Measurements from ENCODE around the gene MEOX1. TPM values are rescaled to one million over a fixed set of nuclear protein-coding genes. Genes with fewer than 3 reads are reported as not detected.

The MEOX1 gene
- total RNA-seq, 4 donors from 2014 or later, result 2.7 to 6.4 (median 4.2) TPM

DNA sequence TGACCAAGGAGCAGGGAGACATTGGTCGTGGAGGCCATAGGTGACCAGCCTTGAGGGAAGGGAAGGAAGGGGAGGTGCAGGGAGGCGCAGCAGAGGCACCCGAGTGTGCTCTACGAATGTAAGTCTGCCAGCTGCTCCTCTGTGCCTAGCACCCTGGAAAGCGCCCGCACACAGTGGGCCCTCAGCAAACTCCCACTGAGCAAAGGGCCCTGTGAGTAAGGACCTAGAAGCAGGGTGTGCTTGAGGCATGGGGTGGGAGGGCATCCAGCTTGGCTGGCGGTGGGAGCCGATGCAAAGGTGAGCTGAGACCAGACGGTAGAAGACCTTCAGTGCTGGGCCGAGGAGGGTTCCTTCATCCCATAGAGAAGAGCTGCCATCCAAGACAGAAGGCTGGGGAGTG is 36.2 kb upstream of the MEOX1 start:
- WGBS, result 92% methylated on average over 10 of the region's 10 CpGs
- no peaks in the 10 kb centered on the region for H3K27me3 ChIP-seq
- DNase-seq (ENCODE audit: low spot score in 2 of 2), result no peak
- no peak overlapping the region for H3K27ac ChIP-seq
- no peak overlapping the region for H3K4me3 ChIP-seq
- TF ChIP-seq POLR2A (IDR thresholded peaks at IDR 0.05) (no peak), POLR2AphosphoS5 (IDR thresholded peaks at IDR 0.05) (no peak), EP300 (IDR thresholded peaks at IDR 0.05) (no peak)
- TF ChIP-seq, protein P1, sequence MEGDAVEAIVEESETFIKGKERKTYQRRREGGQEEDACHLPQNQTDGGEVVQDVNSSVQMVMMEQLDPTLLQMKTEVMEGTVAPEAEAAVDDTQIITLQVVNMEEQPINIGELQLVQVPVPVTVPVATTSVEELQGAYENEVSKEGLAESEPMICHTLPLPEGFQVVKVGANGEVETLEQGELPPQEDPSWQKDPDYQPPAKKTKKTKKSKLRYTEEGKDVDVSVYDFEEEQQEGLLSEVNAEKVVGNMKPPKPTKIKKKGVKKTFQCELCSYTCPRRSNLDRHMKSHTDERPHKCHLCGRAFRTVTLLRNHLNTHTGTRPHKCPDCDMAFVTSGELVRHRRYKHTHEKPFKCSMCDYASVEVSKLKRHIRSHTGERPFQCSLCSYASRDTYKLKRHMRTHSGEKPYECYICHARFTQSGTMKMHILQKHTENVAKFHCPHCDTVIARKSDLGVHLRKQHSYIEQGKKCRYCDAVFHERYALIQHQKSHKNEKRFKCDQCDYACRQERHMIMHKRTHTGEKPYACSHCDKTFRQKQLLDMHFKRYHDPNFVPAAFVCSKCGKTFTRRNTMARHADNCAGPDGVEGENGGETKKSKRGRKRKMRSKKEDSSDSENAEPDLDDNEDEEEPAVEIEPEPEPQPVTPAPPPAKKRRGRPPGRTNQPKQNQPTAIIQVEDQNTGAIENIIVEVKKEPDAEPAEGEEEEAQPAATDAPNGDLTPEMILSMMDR (IDR thresholded peaks at IDR 0.05), result no peak
- H3K4me1 ChIP-seq, result peaks cover 24% of the 10 kb centered on the region
- no peaks in the 10 kb centered on the region for H3K36me3 ChIP-seq
- no peaks in the 10 kb centered on the region for H3K9me3 ChIP-seq

DNA sequence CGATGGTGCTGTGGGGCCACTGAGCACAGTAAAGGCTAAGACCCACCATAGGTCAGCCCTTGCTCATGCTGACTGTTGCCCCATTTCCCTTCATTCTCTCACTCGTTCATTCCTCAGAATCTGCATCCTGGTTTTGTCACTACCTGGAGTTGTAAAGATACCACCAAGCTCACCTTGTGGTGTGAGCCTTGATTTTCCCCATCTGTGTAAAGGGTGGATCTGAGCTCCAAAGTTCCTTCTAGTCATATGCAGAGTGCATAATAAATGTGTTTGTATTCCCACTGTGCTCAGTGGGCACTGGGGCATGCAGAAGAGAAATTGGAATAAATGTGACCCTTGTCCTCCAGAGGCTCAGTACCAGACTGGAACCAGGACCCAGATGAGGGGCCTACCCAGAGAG is 35.2 kb upstream of the MEOX1 start:
- 55% methylated on average over 1 of the region's 2 CpGs for WGBS
- Histone ChIP-seq H3K4me1 (peaks cover 24% of the 10 kb centered on the region), H3K27me3 (no peaks in the 10 kb centered on the region), H3K27ac (no peak overlapping the region), H3K36me3 (no peaks in the 10 kb centered on the region), H3K9me3 (no peaks in the 10 kb centered on the region), H3K4me3 (no peak overlapping the region)
- DNase-seq (ENCODE audit: low spot score in 2 of 2), result no peak
- TF ChIP-seq POLR2A (IDR thresholded peaks at IDR 0.05) (no peak), POLR2AphosphoS5 (IDR thresholded peaks at IDR 0.05) (no peak), EP300 (IDR thresholded peaks at IDR 0.05) (no peak)
- TF ChIP-seq, protein P1 (IDR thresholded peaks at IDR 0.05), result no peak

DNA sequence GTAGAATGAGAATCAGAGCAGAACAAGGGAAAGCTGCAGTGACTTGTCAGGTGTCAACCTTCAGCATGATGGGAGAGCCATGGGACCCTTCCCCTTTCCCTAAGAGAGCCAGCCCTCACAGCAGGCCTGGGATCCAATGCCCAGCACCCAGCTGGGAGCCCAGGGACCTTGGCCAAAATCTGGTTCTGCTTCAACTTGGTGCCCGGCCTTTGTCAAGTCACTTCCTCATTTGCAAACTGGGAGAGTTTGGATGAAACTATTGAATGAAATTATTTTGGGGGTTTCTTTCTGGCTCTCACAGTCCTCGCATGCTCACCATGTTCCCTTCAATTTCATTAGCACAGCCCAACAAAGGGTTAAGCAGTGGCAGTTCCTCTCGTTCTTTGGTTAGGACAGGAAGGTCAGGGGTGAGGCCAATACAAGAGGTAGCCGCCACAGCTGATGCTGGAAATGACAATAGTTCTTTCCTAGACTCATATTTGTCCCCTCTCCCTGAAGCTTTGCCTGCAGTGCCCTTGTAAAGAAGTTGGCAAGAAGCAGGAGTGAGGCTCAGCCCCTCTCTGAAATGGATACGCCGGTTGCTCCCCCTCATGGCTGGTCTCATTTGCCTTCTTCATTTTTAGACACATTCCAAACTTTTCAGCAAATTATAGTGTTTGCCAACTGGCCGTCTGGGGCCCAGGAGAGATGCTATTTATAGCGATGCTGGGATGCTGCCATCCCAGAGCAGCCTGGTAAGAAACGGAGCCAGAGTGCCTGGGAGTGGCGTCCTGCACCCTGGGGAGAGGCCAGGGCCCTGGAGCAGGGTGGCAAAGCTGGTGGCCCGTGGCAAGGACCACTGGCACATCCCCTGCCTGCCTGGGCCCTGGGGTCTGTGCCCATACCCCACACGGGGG is 34.5 kb upstream of the MEOX1 start:
- TF ChIP-seq, protein P1 (IDR thresholded peaks at IDR 0.05), result no peak
- TF ChIP-seq POLR2AphosphoS5 (IDR thresholded peaks at IDR 0.05) (no peak), POLR2A (IDR thresholded peaks at IDR 0.05) (no peak), EP300 (IDR thresholded peaks at IDR 0.05) (no peak)
- H3K36me3 ChIP-seq, result no peaks in the 10 kb centered on the region
- no peaks in the 10 kb centered on the region for H3K9me3 ChIP-seq
- 17% methylated on average over 10 of the region's 12 CpGs for WGBS
- H3K4me3 ChIP-seq, result no peak overlapping the region
- H3K4me1 ChIP-seq, result peaks cover 21% of the 10 kb centered on the region
- H3K27ac ChIP-seq, result no peak overlapping the region
- H3K27me3 ChIP-seq, result no peaks in the 10 kb centered on the region
- no peak for DNase-seq (ENCODE audit: low spot score in 2 of 2)

DNA sequence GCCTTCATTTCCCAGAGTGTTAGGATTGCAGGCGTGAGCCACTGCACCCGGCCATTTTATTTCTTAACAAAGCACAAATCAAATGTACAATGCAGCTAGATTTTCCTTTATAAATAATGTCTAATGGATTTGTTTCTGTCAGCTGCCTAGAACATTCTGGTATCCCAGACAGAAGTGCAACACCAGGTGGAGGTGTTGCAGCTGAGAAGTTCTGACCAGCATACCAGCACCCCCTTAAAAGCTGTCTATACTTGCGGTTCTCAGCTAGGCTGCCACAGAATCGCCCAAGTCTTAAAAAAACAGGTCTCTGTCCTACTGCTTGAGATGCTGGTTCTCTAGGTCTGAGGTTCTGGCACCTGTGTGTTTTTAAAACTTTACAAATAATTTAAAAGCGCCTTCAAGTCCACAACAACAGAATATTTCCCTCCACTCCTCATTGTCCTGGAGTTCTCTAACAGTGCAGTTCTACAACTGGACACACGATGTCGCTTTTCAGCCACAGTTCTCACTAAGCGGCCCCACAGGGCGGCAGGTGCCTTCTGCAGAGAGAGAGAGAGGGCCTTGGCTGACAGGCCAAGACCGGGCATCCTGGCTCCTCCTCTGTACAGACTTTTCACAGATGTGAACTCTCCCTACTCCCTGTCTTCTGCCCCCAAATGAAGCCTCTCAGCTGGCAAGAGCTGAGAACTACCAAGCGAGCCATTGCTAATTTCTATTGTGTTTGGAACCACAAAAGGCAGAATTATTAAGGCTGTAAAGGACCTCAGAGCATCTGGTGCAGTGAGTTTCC is 32.6 kb upstream of the MEOX1 start:
- DNase-seq (ENCODE audit: low spot score in 2 of 2), result peak; percentile 79 to 86
- peaks cover 18% of the 10 kb centered on the region for H3K4me1 ChIP-seq
- TF ChIP-seq, protein P1 (IDR thresholded peaks at IDR 0.05), result peak; percentile 86 to 93
- TF ChIP-seq EP300 (IDR thresholded peaks at IDR 0.05) (no peak), POLR2AphosphoS5 (IDR thresholded peaks at IDR 0.05) (no peak), POLR2A (IDR thresholded peaks at IDR 0.05) (no peak)
- no peak overlapping the region for H3K4me3 ChIP-seq
- H3K27ac ChIP-seq, result no peak overlapping the region
- no peaks in the 10 kb centered on the region for H3K27me3 ChIP-seq
- no peaks in the 10 kb centered on the region for H3K9me3 ChIP-seq
- H3K36me3 ChIP-seq, result no peaks in the 10 kb centered on the region
- 29% methylated on average over 11 of the region's 11 CpGs for WGBS

DNA sequence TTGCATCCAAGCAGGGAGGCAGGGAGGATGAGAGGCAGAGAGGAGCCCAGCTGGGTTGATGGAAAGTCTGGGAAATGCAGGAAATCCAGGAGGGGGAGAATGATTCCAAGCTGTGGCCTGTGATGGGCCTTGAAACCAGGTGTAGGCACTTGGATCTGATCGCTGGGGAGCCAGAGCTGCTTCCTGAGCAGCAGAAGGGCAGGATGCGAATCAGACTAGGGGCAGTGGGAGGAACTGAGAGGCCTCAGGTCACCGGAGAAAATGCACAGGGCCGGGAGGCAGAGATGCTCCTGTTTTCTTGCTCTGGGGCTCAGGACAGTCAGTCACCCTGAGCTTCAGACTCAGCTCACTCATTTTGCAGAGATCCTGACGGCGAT is 29.6 kb upstream of the MEOX1 start:
- Histone ChIP-seq H3K4me3 (no peak overlapping the region), H3K9me3 (no peaks in the 10 kb centered on the region), H3K27me3 (no peaks in the 10 kb centered on the region), H3K4me1 (peaks cover 5% of the 10 kb centered on the region), H3K36me3 (no peaks in the 10 kb centered on the region), H3K27ac (no peak overlapping the region)
- no peak for TF ChIP-seq POLR2A (IDR thresholded peaks at IDR 0.05)
- TF ChIP-seq, protein P1 (IDR thresholded peaks at IDR 0.05), result no peak
- TF ChIP-seq EP300 (IDR thresholded peaks at IDR 0.05), result no peak
- no peak for TF ChIP-seq POLR2AphosphoS5 (IDR thresholded peaks at IDR 0.05)
- 81% methylated on average over 4 of the region's 6 CpGs for WGBS
- no peak for DNase-seq (ENCODE audit: low spot score in 2 of 2)

Measured in suprapubic skin (tissue), 4 donors.